Measurements from ENCODE around the gene MVB12B.

- TF ChIP-seq CTCF (IDR thresholded peaks at IDR 0.05 in 4 of 5, conservative IDR thresholded peaks at IDR 0.05 in 1 of 5) = no peak
- no peak for TF ChIP-seq POLR2A (IDR thresholded peaks at IDR 0.05)
These were observed 222.8 kb downstream of the MVB12B start for GRCh38 chr9:126549246-126550006.
